SK-N-SH (cell line): ENCODE data around the gene ZNF804A.

Source experiments
- CTCF ChIP-seq: fragments of 200-600 bp; sonication (generic); IDR thresholded peaks from 2 replicates; pipeline ENCODE4 v1.6.1; 2017; ENCODE audit warnings: antibody characterized with exemption, mild to moderate bottlenecking, moderate library complexity
- POLR2AphosphoS5 ChIP-seq: IDR thresholded peaks from 2 replicates; pipeline ENCODE4 v1.6.1; 2012; ENCODE audit warnings: low read depth, low read length
- RXRA ChIP-seq: IDR thresholded peaks from 2 replicates; pipeline ENCODE4 v1.4.0; 2012; ENCODE audit warnings: low read depth, mild to moderate bottlenecking, borderline replicate concordance
- TCF12 ChIP-seq: IDR thresholded peaks from 2 replicates; pipeline ENCODE4 v1.4.0; 2012
- TF ChIP-seq, protein P1 (sequence below): IDR thresholded peaks from 2 replicates; pipeline ENCODE4 v1.6.1; 2012; ENCODE audit warnings: mild to moderate bottlenecking, low read depth, low read length, moderate library complexity

DNA sequence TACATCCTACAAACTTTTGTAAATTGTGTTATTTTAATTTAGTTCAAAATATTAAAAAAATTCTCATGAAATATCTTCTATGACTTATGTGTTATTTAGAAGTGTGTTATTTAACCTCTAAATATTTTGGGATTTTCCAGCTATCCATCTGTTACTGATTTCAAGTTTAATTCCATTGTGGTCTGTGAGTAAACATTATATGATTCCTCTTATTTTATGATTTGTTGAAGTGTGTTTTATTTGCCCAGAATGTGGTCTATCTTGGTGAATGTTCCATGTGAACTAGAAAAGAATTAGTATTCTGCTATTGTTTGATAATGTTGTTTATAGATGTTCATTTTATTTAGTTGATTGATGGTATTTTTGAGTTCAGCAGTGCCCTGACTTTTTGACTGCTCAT lies 136.0 kb downstream of the ZNF804A start:
- TF ChIP-seq, protein P1, sequence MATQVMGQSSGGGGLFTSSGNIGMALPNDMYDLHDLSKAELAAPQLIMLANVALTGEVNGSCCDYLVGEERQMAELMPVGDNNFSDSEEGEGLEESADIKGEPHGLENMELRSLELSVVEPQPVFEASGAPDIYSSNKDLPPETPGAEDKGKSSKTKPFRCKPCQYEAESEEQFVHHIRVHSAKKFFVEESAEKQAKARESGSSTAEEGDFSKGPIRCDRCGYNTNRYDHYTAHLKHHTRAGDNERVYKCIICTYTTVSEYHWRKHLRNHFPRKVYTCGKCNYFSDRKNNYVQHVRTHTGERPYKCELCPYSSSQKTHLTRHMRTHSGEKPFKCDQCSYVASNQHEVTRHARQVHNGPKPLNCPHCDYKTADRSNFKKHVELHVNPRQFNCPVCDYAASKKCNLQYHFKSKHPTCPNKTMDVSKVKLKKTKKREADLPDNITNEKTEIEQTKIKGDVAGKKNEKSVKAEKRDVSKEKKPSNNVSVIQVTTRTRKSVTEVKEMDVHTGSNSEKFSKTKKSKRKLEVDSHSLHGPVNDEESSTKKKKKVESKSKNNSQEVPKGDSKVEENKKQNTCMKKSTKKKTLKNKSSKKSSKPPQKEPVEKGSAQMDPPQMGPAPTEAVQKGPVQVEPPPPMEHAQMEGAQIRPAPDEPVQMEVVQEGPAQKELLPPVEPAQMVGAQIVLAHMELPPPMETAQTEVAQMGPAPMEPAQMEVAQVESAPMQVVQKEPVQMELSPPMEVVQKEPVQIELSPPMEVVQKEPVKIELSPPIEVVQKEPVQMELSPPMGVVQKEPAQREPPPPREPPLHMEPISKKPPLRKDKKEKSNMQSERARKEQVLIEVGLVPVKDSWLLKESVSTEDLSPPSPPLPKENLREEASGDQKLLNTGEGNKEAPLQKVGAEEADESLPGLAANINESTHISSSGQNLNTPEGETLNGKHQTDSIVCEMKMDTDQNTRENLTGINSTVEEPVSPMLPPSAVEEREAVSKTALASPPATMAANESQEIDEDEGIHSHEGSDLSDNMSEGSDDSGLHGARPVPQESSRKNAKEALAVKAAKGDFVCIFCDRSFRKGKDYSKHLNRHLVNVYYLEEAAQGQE: no peak
- no peak for TF ChIP-seq TCF12
- TF ChIP-seq CTCF: no peak
- TF ChIP-seq POLR2AphosphoS5: no peak
- no peak for TF ChIP-seq RXRA
